Measurements from ENCODE around the gene HERC6.

DNA sequence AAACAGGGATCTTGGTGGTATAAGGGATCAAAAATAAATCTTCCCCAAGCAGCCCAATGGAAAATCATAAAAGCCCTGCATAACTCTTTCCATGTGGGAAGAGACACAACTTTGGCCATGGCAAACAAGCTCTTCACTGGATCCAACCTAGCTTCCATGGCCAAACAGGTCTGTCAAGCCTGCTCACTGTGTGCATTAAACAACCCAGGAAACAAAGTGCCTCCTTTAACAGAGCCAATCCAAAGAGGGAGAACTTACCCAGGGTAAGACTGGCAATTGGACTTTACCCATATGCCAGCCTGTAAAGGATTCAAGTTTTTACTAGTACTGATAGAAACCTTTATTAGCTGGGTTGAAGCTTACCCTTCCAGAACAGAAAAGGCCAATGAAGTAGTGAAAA, 70.6 kb downstream of the HERC6 start:
- TF ChIP-seq, protein P1, sequence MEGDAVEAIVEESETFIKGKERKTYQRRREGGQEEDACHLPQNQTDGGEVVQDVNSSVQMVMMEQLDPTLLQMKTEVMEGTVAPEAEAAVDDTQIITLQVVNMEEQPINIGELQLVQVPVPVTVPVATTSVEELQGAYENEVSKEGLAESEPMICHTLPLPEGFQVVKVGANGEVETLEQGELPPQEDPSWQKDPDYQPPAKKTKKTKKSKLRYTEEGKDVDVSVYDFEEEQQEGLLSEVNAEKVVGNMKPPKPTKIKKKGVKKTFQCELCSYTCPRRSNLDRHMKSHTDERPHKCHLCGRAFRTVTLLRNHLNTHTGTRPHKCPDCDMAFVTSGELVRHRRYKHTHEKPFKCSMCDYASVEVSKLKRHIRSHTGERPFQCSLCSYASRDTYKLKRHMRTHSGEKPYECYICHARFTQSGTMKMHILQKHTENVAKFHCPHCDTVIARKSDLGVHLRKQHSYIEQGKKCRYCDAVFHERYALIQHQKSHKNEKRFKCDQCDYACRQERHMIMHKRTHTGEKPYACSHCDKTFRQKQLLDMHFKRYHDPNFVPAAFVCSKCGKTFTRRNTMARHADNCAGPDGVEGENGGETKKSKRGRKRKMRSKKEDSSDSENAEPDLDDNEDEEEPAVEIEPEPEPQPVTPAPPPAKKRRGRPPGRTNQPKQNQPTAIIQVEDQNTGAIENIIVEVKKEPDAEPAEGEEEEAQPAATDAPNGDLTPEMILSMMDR (conservative IDR thresholded peaks at IDR 0.05; ENCODE audit: low read depth in 2 of 2): no peak
- no peak for TF ChIP-seq EZH2 (IDR thresholded peaks at IDR 0.05; ENCODE audit: low read depth, unreplicated experiment)
